CD14-positive monocyte (primary cell): ENCODE data around the gene MOGAT3. TPM values are rescaled to one million over a fixed set of nuclear protein-coding genes. Genes with fewer than 3 reads are reported as not detected.

Source experiments
- DNase-seq, 3 donors: peaks; one replicate each; pipeline ENCODE4 v3.0.0-alpha.2; 2011 to 2022
- H2AFZ ChIP-seq: 2 replicates; pipeline ENCODE4 v1.6.0; 2012; ENCODE audit warnings: mild to moderate bottlenecking, low read depth, low read length, inconsistent platforms; ENCODE audit not compliant: insufficient read depth, poor library complexity, severe bottlenecking
- H3K27ac ChIP-seq, 2 donors: 1 replicate in 1 of 2; 2 replicates in 1 of 2; pipeline ENCODE4 v1.5.1; 2012 to 2013; ENCODE audit warnings: low read length in 2 of 2, control low read depth in 1 of 2, inconsistent platforms in 1 of 2, low read depth in 1 of 2, mild to moderate bottlenecking in 1 of 2
- H3K27me3 ChIP-seq, 2 donors: one replicate each; pipeline versions ENCODE4 v1.6.0 to v1.6.1; 2011 to 2013; ENCODE audit warnings: low read length in 2 of 2; ENCODE audit not compliant: control insufficient read depth in 2 of 2, insufficient read depth in 2 of 2
- H3K36me3 ChIP-seq, 2 donors: replicated peaks in 1 of 2; 1 replicate in 1 of 2; 2 replicates in 1 of 2; pipeline versions ENCODE4 v1.5.1 to v1.6.1; 2012 to 2013; ENCODE audit warnings: low read length in 2 of 2, control low read depth in 1 of 2, inconsistent platforms in 1 of 2, mild to moderate bottlenecking in 1 of 2; ENCODE audit not compliant: insufficient read depth in 2 of 2, control insufficient read depth in 1 of 2
- H3K4me1 ChIP-seq, 2 donors: 1 replicate in 1 of 2; 2 replicates in 1 of 2; pipeline versions ENCODE4 v1.5.1 to v1.6.1; 2012 to 2013; ENCODE audit warnings: low read length in 2 of 2, control low read depth in 1 of 2, inconsistent platforms in 1 of 2, mild to moderate bottlenecking in 1 of 2, moderate library complexity in 1 of 2; ENCODE audit not compliant: insufficient read depth in 2 of 2, control insufficient read depth in 1 of 2
- H3K4me2 ChIP-seq: replicated peaks from 2 replicates; pipeline ENCODE3; 2012; ENCODE audit warnings: low read length, moderate library complexity, mild to moderate bottlenecking; ENCODE audit not compliant: poor library complexity, severe bottlenecking; ENCODE audit errors: extremely low read depth
- H3K4me3 ChIP-seq, 3 experiments: fragments of 200-600 bp in 1 of 3; sonication (generic) in 1 of 3; replicated peaks in 1 of 3; 1 replicate in 2 of 3; 2 replicates in 1 of 3; pipeline ENCODE4 v1.5.1; 2011 to 2013; ENCODE audit warnings: low read length in 3 of 3, mild to moderate bottlenecking in 3 of 3, control low read depth in 2 of 3, low read depth in 2 of 3, inconsistent platforms in 1 of 3, moderate library complexity in 1 of 3
- H3K79me2 ChIP-seq: 2 replicates; pipeline ENCODE4 v1.6.0; 2012; ENCODE audit warnings: mild to moderate bottlenecking, control low read depth, inconsistent platforms, low read length, moderate library complexity; ENCODE audit not compliant: insufficient read depth
- H3K9ac ChIP-seq: 2 replicates; pipeline ENCODE4 v1.6.0; 2017; ENCODE audit warnings: low read length, mild to moderate bottlenecking; ENCODE audit not compliant: insufficient read depth, poor library complexity, severe bottlenecking
- H3K9me3 ChIP-seq, 2 donors: replicated peaks in 1 of 2; 1 replicate in 1 of 2; 2 replicates in 1 of 2; pipeline versions ENCODE4 v1.5.1 to v1.6.1; 2012 to 2013; ENCODE audit warnings: low read length in 2 of 2, control low read depth in 1 of 2; ENCODE audit not compliant: control insufficient read depth in 1 of 2, insufficient read depth in 1 of 2
- H4K20me1 ChIP-seq: 2 replicates; pipeline ENCODE4 v1.6.0; 2012; ENCODE audit warnings: mild to moderate bottlenecking, low read length, control low read depth, moderate library complexity; ENCODE audit not compliant: insufficient read depth
- H3K27ac Mint-ChIP-seq, 7 donors: one replicate each; pipeline ENCODE4 v1.8.0; 2020; ENCODE audit warnings: mild to moderate bottlenecking in 7 of 7, mixed read lengths in 7 of 7, moderate library complexity in 6 of 7, inconsistent platforms in 2 of 7
- H3K27me3 Mint-ChIP-seq, 3 donors: one replicate each; pipeline ENCODE4 v1.8.0; 2021 to 2022; ENCODE audit warnings: low read depth in 3 of 3, mild to moderate bottlenecking in 3 of 3, mixed read lengths in 3 of 3, moderate library complexity in 3 of 3, inconsistent platforms in 1 of 3
- H3K36me3 Mint-ChIP-seq, 2 donors: one replicate each; pipeline ENCODE4 v1.8.0; 2020; ENCODE audit warnings: mixed read lengths in 2 of 2, inconsistent platforms in 1 of 2, mild to moderate bottlenecking in 1 of 2
- H3K4me1 Mint-ChIP-seq: one replicate; pipeline ENCODE4 v1.8.0; 2020; ENCODE audit warnings: mild to moderate bottlenecking, mixed read lengths
- H3K4me3 Mint-ChIP-seq, 2 donors: one replicate each; pipeline ENCODE4 v1.8.0; 2020; ENCODE audit warnings: mild to moderate bottlenecking in 2 of 2, mixed read lengths in 2 of 2, moderate library complexity in 1 of 2
- H3K9me3 Mint-ChIP-seq, 7 donors: one replicate each; pipeline ENCODE4 v1.8.0; 2020 to 2022; ENCODE audit warnings: mixed read lengths in 7 of 7, mild to moderate bottlenecking in 6 of 7, moderate library complexity in 6 of 7, inconsistent platforms in 2 of 7
- CTCF ChIP-seq: fragments of 200-600 bp; IDR thresholded peaks from one replicate; pipeline ENCODE4 v1.8.0; 2022; ENCODE audit warnings: antibody characterized with exemption, mild to moderate bottlenecking
- WGBS: methylation state at CpG from one replicate; pipeline ENCODE4 v1.1.5; 2013; ENCODE audit warnings: missing lambda C conversion rate; ENCODE audit not compliant: insufficient coverage; 5-methylcytosine and 5-hydroxymethylcytosine counted together
- intact Hi-C, 2 donors: fragments of 100-400 bp; cut with micrococcal nuclease; formaldehyde crosslinking; loops; one replicate each; pipeline versions ENCODE4 v1.15.0 to v1.15.1; 2023
- polyA plus RNA-seq, 3 donors: library from polyadenylated mRNA; depleted of rRNA in 1 of 3; unstranded in 2 of 3; stranded (reverse) in 1 of 3; fragments of 300-500 nt in 2 of 3; fragments of >200 nt in 1 of 3; fragmentation: Illumina TruSeq in 2 of 3; gene quantifications; 1 replicate in 2 of 3; 2 replicates in 1 of 3; pipeline ENCODE4 v1.2.3, GENCODE V29; 2012 to 2021

Gene MOGAT3
- polyA plus RNA-seq, 3 donors = not detected

- intact Hi-C loops = loop anchor here in 1 of 2 donors (10.0 kb wide), 2 partner anchors 103 to 663 kb away; partner anchors contain the start of genes FBXO24 and LRCH4
- Histone ChIP-seq H3K4me3 (no peak overlapping the region), H2AFZ (no peak overlapping the region), H3K4me1 (peaks cover 39 to 46% of the 10 kb centered on the region in 2 donors), H3K79me2 (peaks cover 79% of the 10 kb centered on the region), H3K27me3 (no peaks in the 10 kb centered on the region), H3K9ac (no peak overlapping the region), H4K20me1 (peaks cover 58% of the 10 kb centered on the region), H3K9me3 (no peaks in the 10 kb centered on the region), H3K36me3 (peaks cover 5 to 23% of the 10 kb centered on the region in 2 donors), H3K27ac (no peak overlapping the region), H3K4me2 (no peak overlapping the region)
- H3K4me1 Mint-ChIP-seq = peaks cover 43% of the 10 kb centered on the region
- no peak for TF ChIP-seq CTCF
- H3K4me3 Mint-ChIP-seq = no peak overlapping the region
- H3K27ac Mint-ChIP-seq = no peak overlapping the region
- 98% methylated on average over 5 of the region's 5 CpGs for WGBS
- peaks cover 0 to 1% (median 0%) of the 10 kb centered on the region in 3 donors for H3K27me3 Mint-ChIP-seq
- no peaks in the 10 kb centered on the region for H3K9me3 Mint-ChIP-seq
- no peak for DNase-seq
- peaks cover 18 to 33% of the 10 kb centered on the region in 2 donors for H3K36me3 Mint-ChIP-seq
Observed at GRCh38 chr7:101248276-101248675, 47.4 kb upstream of the MOGAT3 start.

- peaks cover 5 to 29% of the 10 kb centered on the region in 2 donors for H3K36me3 ChIP-seq
- H3K4me1 Mint-ChIP-seq = peaks cover 40% of the 10 kb centered on the region
- peak overlapping the region; percentile 94 for H3K4me2 ChIP-seq
- intact Hi-C loops = loop anchor here in 1 of 2 donors (2.0 to 10.0 kb wide), 3 partner anchors 28 to 660 kb away; partner anchors contain the start of genes FBXO24, LRCH4 and PLOD3
- H4K20me1 ChIP-seq = peaks cover 69% of the 10 kb centered on the region
- H3K4me1 ChIP-seq = peaks cover 34 to 45% of the 10 kb centered on the region in 2 donors
- peak overlapping the region; percentile 68 to 97 (median 78) for H3K4me3 ChIP-seq
- 33% methylated on average over 32 of the region's 32 CpGs for WGBS
- peak overlapping the region; percentile 90 to 98 (median 96) for H3K27ac Mint-ChIP-seq
- H3K9me3 Mint-ChIP-seq = peaks cover 0 to 2% (median 0%) of the 10 kb centered on the region in 7 donors
- no peaks in the 10 kb centered on the region for H3K27me3 ChIP-seq
- peaks cover 29 to 44% of the 10 kb centered on the region in 2 donors for H3K36me3 Mint-ChIP-seq
- peak overlapping the region; percentile 96 to 97 for H3K4me3 Mint-ChIP-seq
- peaks cover 0 to under 1% (median 0%) of the 10 kb centered on the region in 3 donors for H3K27me3 Mint-ChIP-seq
- H3K79me2 ChIP-seq = peaks cover 65% of the 10 kb centered on the region
- no peak for DNase-seq
- H3K9me3 ChIP-seq = no peaks in the 10 kb centered on the region
- peak overlapping the region; percentile 82 for H3K9ac ChIP-seq
- H3K27ac ChIP-seq = peak overlapping the region; percentile 67 to 96
- no peak for TF ChIP-seq CTCF
- peak overlapping the region; percentile 91 for H2AFZ ChIP-seq
Observed at GRCh38 chr7:101245147-101245668, 44.4 kb upstream of the MOGAT3 start.
